Neutrophil (primary cell): ENCODE measurements around the gene TXNRD3.

Experiments used
- H3K27ac ChIP-seq: fragments of 200-600 bp; sonication (generic); 2 replicates; pipeline ENCODE4 v1.5.1; 2016; ENCODE audit warnings: mild to moderate bottlenecking, moderate library complexity
- H3K27me3 ChIP-seq: fragments of 200-600 bp; sonication (generic); 2 replicates; pipeline ENCODE4 v1.6.0; 2016; ENCODE audit warnings: mild to moderate bottlenecking
- H3K36me3 ChIP-seq: fragments of 200-600 bp; sonication (generic); 2 replicates; pipeline ENCODE4 v1.5.1; 2017
- H3K4me1 ChIP-seq, 2 experiments: fragments of 200-600 bp in 1 of 2; sonication (generic) in 1 of 2; 1 replicate in 1 of 2; 2 replicates in 1 of 2; pipeline versions ENCODE4 v1.5.1 to v1.6.1; 2013 to 2016; ENCODE audit warnings: low read depth in 1 of 2, low read length in 1 of 2, mild to moderate bottlenecking in 1 of 2, moderate library complexity in 1 of 2; ENCODE audit not compliant: control insufficient read depth in 1 of 2, insufficient read depth in 1 of 2
- H3K4me3 ChIP-seq, 2 experiments: fragments of 200-600 bp in 1 of 2; sonication (generic) in 1 of 2; 1 replicate in 1 of 2; 2 replicates in 1 of 2; pipeline ENCODE4 v1.5.1; 2013 to 2016; ENCODE audit warnings: low read depth in 1 of 2, low read length in 1 of 2, mild to moderate bottlenecking in 1 of 2, moderate library complexity in 1 of 2
- H3K9me3 ChIP-seq: fragments of 200-600 bp; sonication (generic); 2 replicates; pipeline ENCODE4 v1.5.1; 2016
- CTCF ChIP-seq: fragments of 200-600 bp; sonication (generic); IDR thresholded peaks from 2 replicates; pipeline ENCODE4 v1.5.1; 2016; ENCODE audit warnings: antibody characterized with exemption

Gene TXNRD3

GRCh38 chr3:126618760-126619159, 36.2 kb downstream of the TXNRD3 start:
- H3K27ac ChIP-seq = no peak overlapping the region
- no peak overlapping the region for H3K4me3 ChIP-seq
- H3K9me3 ChIP-seq = no peaks in the 10 kb centered on the region
- H3K27me3 ChIP-seq = no peaks in the 10 kb centered on the region
- no peaks in the 10 kb centered on the region for H3K4me1 ChIP-seq
- TF ChIP-seq CTCF = no peak
- no peaks in the 10 kb centered on the region for H3K36me3 ChIP-seq

GRCh38 chr3:126618021-126618420, 36.9 kb downstream of the TXNRD3 start:
- TF ChIP-seq CTCF = no peak
- H3K36me3 ChIP-seq = no peaks in the 10 kb centered on the region
- H3K4me1 ChIP-seq = no peaks in the 10 kb centered on the region
- no peaks in the 10 kb centered on the region for H3K27me3 ChIP-seq
- no peak overlapping the region for H3K4me3 ChIP-seq
- no peaks in the 10 kb centered on the region for H3K9me3 ChIP-seq
- H3K27ac ChIP-seq = no peak overlapping the region

GRCh38 chr3:126617571-126617970, 37.4 kb downstream of the TXNRD3 start:
- Histone ChIP-seq H3K4me1 (no peaks in the 10 kb centered on the region), H3K27me3 (no peaks in the 10 kb centered on the region), H3K27ac (no peak overlapping the region), H3K36me3 (no peaks in the 10 kb centered on the region), H3K4me3 (no peak overlapping the region), H3K9me3 (no peaks in the 10 kb centered on the region)
- TF ChIP-seq CTCF = no peak

- no peaks in the 10 kb centered on the region for H3K36me3 ChIP-seq
- no peaks in the 10 kb centered on the region for H3K4me1 ChIP-seq
- H3K27ac ChIP-seq = no peak overlapping the region
- no peaks in the 10 kb centered on the region for H3K9me3 ChIP-seq
- no peak for TF ChIP-seq CTCF
- no peak overlapping the region for H3K4me3 ChIP-seq
- no peaks in the 10 kb centered on the region for H3K27me3 ChIP-seq
These were observed 38.0 kb downstream of the TXNRD3 start for GRCh38 chr3:126616931-126617330.

- H3K27me3 ChIP-seq = no peaks in the 10 kb centered on the region
- no peak for TF ChIP-seq CTCF
- H3K36me3 ChIP-seq = no peaks in the 10 kb centered on the region
- H3K9me3 ChIP-seq = no peaks in the 10 kb centered on the region
- no peaks in the 10 kb centered on the region for H3K4me1 ChIP-seq
- H3K27ac ChIP-seq = no peak overlapping the region
- H3K4me3 ChIP-seq = no peak overlapping the region
These were observed 41.3 kb downstream of the TXNRD3 start for GRCh38 chr3:126613479-126614188.
